SU-DHL-6 (cell line): ENCODE results near the gene PDE3A.

Experiments
- EZH2phosphoT487 ChIP-seq: fragments of 200-600 bp; sonication (generic), shearing (Covaris generic); conservative IDR thresholded peaks from 2 replicates; pipeline ENCODE4 v1.6.1; 2018; ENCODE audit warnings: mild to moderate bottlenecking, antibody characterized with exemption, low read length, moderate library complexity, mixed read lengths
- TF ChIP-seq, protein P1 (sequence below): fragments of 200-600 bp; sonication (generic); IDR thresholded peaks from one replicate; pipeline ENCODE4 v1.5.1; 2017; ENCODE audit warnings: antibody characterized with exemption, mild to moderate bottlenecking, low read length, moderate library complexity; ENCODE audit not compliant: insufficient read depth, poor library complexity, severe bottlenecking

DNA sequence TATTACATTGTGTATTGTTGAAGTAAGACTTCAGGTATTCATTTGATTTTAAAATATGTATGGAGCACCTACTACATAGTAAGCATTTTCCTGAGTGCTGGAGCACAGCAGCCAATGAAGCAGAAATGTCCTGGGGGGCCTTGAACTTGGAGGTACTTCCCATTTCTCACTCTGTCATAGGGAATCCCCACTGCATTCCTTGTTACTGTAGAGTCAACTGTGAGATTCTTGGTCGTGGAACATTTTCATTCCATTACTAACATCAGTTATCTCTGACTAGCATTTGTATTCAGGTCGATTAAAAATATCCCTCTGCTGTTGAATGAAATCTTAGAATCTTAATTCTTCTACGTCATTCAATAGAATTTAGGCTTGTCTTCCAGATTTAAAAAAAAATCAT is 66.7 kb downstream of the PDE3A start:
- TF ChIP-seq EZH2phosphoT487: no peak
- TF ChIP-seq, protein P1, sequence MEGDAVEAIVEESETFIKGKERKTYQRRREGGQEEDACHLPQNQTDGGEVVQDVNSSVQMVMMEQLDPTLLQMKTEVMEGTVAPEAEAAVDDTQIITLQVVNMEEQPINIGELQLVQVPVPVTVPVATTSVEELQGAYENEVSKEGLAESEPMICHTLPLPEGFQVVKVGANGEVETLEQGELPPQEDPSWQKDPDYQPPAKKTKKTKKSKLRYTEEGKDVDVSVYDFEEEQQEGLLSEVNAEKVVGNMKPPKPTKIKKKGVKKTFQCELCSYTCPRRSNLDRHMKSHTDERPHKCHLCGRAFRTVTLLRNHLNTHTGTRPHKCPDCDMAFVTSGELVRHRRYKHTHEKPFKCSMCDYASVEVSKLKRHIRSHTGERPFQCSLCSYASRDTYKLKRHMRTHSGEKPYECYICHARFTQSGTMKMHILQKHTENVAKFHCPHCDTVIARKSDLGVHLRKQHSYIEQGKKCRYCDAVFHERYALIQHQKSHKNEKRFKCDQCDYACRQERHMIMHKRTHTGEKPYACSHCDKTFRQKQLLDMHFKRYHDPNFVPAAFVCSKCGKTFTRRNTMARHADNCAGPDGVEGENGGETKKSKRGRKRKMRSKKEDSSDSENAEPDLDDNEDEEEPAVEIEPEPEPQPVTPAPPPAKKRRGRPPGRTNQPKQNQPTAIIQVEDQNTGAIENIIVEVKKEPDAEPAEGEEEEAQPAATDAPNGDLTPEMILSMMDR: no peak
